Upper lobe of left lung (tissue), 6 donors: ENCODE measurements around the gene INO80C. TPM values are rescaled to one million over a fixed set of nuclear protein-coding genes. Genes with fewer than 3 reads are reported as not detected.

Experiments
- ATAC-seq, 2 donors: fragments of 200-7000 bp; cut with Tn5 transposase; one replicate each; pipeline ENCODE4 v1.9.1; 2022; ENCODE audit warnings: mild to moderate bottlenecking in 2 of 2, moderate library complexity in 2 of 2; ENCODE audit not compliant: low FRiP score in 2 of 2
- DNase-seq, 2 donors: peaks; one replicate each; pipeline ENCODE4 v3.0.0-alpha.2; 2019 to 2020
- H3K27ac ChIP-seq, 4 donors: fragments of 200-600 bp; sonication (generic); one replicate each; pipeline ENCODE4 v1.5.1; 2016 to 2019
- H3K27me3 ChIP-seq, 4 donors: fragments of 200-600 bp; sonication (generic); one replicate each; pipeline ENCODE4 v1.5.1; 2017 to 2019
- H3K36me3 ChIP-seq, 4 donors: fragments of 200-600 bp; sonication (generic); one replicate each; pipeline ENCODE4 v1.5.1; 2016 to 2019
- H3K4me1 ChIP-seq, 4 donors: fragments of 200-600 bp; sonication (generic); one replicate each; pipeline ENCODE4 v1.5.1; 2018 to 2019
- H3K4me3 ChIP-seq, 4 donors: fragments of 200-600 bp; sonication (generic); one replicate each; pipeline ENCODE4 v1.5.1; 2017 to 2019; ENCODE audit warnings: mild to moderate bottlenecking in 2 of 4, moderate library complexity in 1 of 4
- H3K9me3 ChIP-seq, 4 donors: fragments of 200-600 bp; sonication (generic); one replicate each; pipeline ENCODE4 v1.5.1; 2018 to 2019
- EP300 ChIP-seq, 4 donors: sonication (generic); formaldehyde crosslinking; IDR thresholded peaks; one replicate each; pipeline ENCODE4 v1.5.1; 2017; ENCODE audit warnings: antibody characterized with exemption in 4 of 4, control low read depth in 2 of 4
- POLR2A ChIP-seq, 4 donors: fragments of 450-650 bp; IDR thresholded peaks; one replicate each; pipeline ENCODE4 v1.5.1; 2016 to 2017; ENCODE audit warnings: antibody characterized with exemption in 4 of 4, mild to moderate bottlenecking in 2 of 4
- POLR2AphosphoS5 ChIP-seq, 2 donors: sonication (generic); formaldehyde crosslinking; IDR thresholded peaks; one replicate each; pipeline ENCODE4 v1.5.1; 2017; ENCODE audit warnings: antibody characterized with exemption in 2 of 2
- WGBS, 2 donors: methylation state at CpG; one replicate each; pipeline ENCODE4 v1.1.5; 2017 to 2018; 5-methylcytosine and 5-hydroxymethylcytosine counted together
- total RNA-seq, 6 donors: library from RNA; depleted of rRNA in 4 of 6; stranded (reverse); fragments of >200 nt in 4 of 6; gene quantifications; one replicate each; pipeline versions ENCODE4 v1.1.0 to v1.2.1, GENCODE V29; 2016 to 2021
- TF ChIP-seq, protein P1 (sequence below), 6 experiments: fragments of 450-650 bp in 4 of 6; fragments of 200-600 bp in 2 of 6; sonication (generic) in 2 of 6; IDR thresholded peaks; one replicate each; pipeline ENCODE4 v1.5.1; 2016 to 2019; ENCODE audit warnings: antibody characterized with exemption in 6 of 6
- donor health status: DM: no; HTN: no; CAD: no; lungs with moderate emphysema.
- donor health status: DM: no; HTN: yes; CAD: no; lungs with severe emphysema.

INO80C gene
- total RNA-seq, 6 donors from 2014 or later, result 8.7 to 87.0 (median 19.6) TPM

DNA sequence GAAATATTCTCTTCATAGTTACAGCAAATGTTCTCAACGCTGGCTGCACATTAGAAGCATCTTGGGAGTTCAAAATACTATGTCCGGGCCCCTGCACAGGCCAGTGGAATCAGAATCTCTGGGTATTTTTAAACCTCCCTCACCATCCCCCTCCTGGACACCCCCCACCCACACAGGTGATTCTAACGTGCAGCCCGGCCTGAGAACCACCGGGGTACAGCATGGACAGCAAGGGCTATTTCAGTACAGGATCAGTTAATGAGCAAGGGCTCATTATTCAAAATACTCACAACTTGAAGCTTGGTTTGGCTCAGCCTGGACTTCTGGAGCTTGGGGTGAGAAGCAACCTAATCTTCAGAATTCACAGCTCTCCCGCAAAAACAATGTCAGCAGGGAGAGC is 31.4 kb downstream of the INO80C start:
- Histone ChIP-seq H3K9me3 (no peaks in the 10 kb centered on the region), H3K4me1 (peaks cover 8 to 37% (median 14%) of the 10 kb centered on the region in 4 donors), H3K27ac (peak overlapping the region in 2 of 4 donors; percentile 40 to 53), H3K27me3 (no peaks in the 10 kb centered on the region), H3K36me3 (peaks cover 0 to 4% (median 2%) of the 10 kb centered on the region in 4 donors), H3K4me3 (no peak overlapping the region)
- WGBS, 2 donors, result 84% methylated on average over 5 to 6 of the region's 6 CpGs
- TF ChIP-seq POLR2AphosphoS5 (IDR thresholded peaks at IDR 0.05), result no peak
- TF ChIP-seq EP300 (IDR thresholded peaks at IDR 0.05), result no peak
- TF ChIP-seq POLR2A (IDR thresholded peaks at IDR 0.05), result no peak
- TF ChIP-seq, protein P1, sequence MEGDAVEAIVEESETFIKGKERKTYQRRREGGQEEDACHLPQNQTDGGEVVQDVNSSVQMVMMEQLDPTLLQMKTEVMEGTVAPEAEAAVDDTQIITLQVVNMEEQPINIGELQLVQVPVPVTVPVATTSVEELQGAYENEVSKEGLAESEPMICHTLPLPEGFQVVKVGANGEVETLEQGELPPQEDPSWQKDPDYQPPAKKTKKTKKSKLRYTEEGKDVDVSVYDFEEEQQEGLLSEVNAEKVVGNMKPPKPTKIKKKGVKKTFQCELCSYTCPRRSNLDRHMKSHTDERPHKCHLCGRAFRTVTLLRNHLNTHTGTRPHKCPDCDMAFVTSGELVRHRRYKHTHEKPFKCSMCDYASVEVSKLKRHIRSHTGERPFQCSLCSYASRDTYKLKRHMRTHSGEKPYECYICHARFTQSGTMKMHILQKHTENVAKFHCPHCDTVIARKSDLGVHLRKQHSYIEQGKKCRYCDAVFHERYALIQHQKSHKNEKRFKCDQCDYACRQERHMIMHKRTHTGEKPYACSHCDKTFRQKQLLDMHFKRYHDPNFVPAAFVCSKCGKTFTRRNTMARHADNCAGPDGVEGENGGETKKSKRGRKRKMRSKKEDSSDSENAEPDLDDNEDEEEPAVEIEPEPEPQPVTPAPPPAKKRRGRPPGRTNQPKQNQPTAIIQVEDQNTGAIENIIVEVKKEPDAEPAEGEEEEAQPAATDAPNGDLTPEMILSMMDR (IDR thresholded peaks at IDR 0.05), result no peak
- DNase-seq, result no peak
- no peak for ATAC-seq

DNA sequence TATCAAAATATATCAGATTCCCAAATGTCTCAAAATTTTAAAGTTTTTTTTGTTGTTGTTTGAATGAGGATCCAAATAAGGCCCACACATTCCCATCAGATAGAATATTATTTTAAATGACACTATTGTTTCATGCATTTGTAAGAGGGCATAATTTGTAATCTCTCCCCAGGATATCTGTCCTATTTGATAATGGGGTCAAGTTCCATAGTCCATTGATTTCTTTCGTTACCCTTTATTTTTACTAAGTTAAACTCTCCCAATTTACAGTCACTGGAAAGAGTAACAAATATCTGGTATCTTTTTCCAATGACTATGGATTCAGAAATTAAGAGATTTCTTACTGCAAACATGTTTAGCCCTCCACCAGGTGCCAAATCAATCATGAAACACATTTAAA is 32.4 kb downstream of the INO80C start:
- WGBS, 2 donors, result 93 to 97% methylated on average over 1 of the region's 1 CpG
- TF ChIP-seq POLR2A (IDR thresholded peaks at IDR 0.05), result no peak
- Histone ChIP-seq H3K27me3 (no peaks in the 10 kb centered on the region), H3K36me3 (peaks cover 0 to 4% (median 2%) of the 10 kb centered on the region in 4 donors), H3K4me1 (peaks cover 8 to 35% (median 16%) of the 10 kb centered on the region in 4 donors), H3K27ac (no peak overlapping the region), H3K4me3 (no peak overlapping the region), H3K9me3 (no peaks in the 10 kb centered on the region)
- DNase-seq (no peak), ATAC-seq (no peak)

DNA sequence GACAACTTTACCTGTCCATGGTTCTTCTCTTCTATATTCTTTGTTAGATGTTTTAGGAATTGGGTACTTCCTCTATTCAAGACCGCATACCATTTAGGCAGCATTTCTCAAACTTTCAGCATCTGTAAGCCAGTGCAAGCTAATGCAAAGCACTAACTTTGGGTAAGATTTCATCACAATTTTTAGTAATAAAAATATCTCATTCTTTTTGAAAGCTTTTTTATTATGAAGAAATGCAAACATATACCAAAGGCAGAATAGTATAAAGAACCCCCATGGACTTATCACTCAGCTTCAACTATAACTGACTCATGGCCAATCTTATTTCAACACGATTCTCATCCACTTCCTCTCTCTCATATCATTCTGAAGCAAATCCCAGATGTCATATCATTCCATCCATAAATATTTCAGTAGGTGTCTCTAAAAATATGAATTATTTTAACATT is 32.9 kb downstream of the INO80C start:
- TF ChIP-seq POLR2AphosphoS5 (IDR thresholded peaks at IDR 0.05) (no peak), EP300 (IDR thresholded peaks at IDR 0.05) (no peak), POLR2A (IDR thresholded peaks at IDR 0.05) (no peak)
- TF ChIP-seq, protein P1 (IDR thresholded peaks at IDR 0.05), result no peak

DNA sequence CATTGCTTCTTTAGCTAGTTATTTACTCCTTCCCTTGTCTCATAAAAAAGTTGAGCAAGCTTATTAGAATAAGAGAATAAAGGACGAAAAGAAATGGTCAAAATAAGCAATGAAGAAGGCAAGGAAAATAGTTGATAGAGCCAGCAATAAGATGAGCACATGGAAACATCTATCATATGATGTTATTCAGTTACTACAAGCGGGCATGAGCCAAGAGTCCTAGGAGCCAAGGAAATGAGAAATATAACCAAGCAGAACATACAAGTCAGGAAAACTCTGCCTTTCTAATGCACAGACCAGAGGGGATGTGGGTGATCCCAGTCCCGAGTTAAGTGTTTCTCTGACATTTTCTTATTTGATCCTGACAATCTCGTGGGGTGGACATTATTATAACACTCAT is 33.9 kb downstream of the INO80C start:
- DNase-seq, result no peak
- Histone ChIP-seq H3K27me3 (no peaks in the 10 kb centered on the region), H3K27ac (peak overlapping the region in 2 of 4 donors; percentile 41 to 59), H3K9me3 (no peaks in the 10 kb centered on the region), H3K4me3 (no peak overlapping the region), H3K36me3 (peaks cover 0 to 3% (median under 1%) of the 10 kb centered on the region in 4 donors), H3K4me1 (peaks cover 12 to 47% (median 20%) of the 10 kb centered on the region in 4 donors)
- ATAC-seq, result peak in 1 of 2 donors; percentile 54
- TF ChIP-seq POLR2AphosphoS5 (IDR thresholded peaks at IDR 0.05), result no peak
- TF ChIP-seq, protein P1 (IDR thresholded peaks at IDR 0.05), result no peak
- TF ChIP-seq POLR2A (IDR thresholded peaks at IDR 0.05), result no peak
- no peak for TF ChIP-seq EP300 (IDR thresholded peaks at IDR 0.05)
- WGBS, 2 donors, result 81% methylated on average over 4 of the region's 4 CpGs

More for the DNA sequence above, 32.9 kb downstream of the INO80C start:
- Histone ChIP-seq H3K36me3 (peaks cover 0 to 4% (median 2%) of the 10 kb centered on the region in 4 donors), H3K27ac (no peak overlapping the region), H3K27me3 (no peaks in the 10 kb centered on the region), H3K9me3 (no peaks in the 10 kb centered on the region), H3K4me3 (no peak overlapping the region), H3K4me1 (peaks cover 8 to 36% (median 16%) of the 10 kb centered on the region in 4 donors)
- ATAC-seq (no peak), DNase-seq (no peak)
- WGBS, 2 donors, result 55 to 66% methylated on average over 2 of the region's 2 CpGs

DNA sequence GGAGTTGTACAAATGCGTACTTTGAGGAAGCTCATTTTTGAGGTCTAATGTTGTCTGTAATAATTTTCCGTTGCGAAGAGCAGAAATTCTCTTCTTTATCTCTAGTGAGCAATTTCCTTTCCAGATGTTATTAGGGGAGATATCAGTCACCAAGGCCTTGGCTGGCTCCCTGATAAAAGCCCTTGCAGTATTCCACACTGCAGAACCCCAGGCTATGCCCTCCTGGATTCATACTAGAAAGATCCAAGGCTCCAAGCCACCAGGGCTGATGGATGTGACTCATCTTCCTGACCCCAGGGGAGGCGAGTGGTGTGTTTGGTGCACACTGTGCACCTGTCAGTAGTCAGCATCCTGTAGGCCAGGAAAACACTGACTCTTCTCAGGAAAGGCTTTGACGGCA is 34.7 kb downstream of the INO80C start:
- H3K27ac ChIP-seq, result peak overlapping the region in 2 of 4 donors; percentile 41 to 59
- ATAC-seq (peak in 1 of 2 donors; percentile 7), DNase-seq (no peak)
- no peak overlapping the region for H3K4me3 ChIP-seq
- H3K27me3 ChIP-seq, result no peaks in the 10 kb centered on the region
- no peaks in the 10 kb centered on the region for H3K9me3 ChIP-seq
- H3K4me1 ChIP-seq, result peaks cover 20 to 54% (median 28%) of the 10 kb centered on the region in 4 donors
- TF ChIP-seq POLR2AphosphoS5 (IDR thresholded peaks at IDR 0.05) (peak; percentile 32 to 54), EP300 (IDR thresholded peaks at IDR 0.05) (no peak)
- 50 to 65% methylated on average over 5 of the region's 5 CpGs for WGBS, 2 donors
- peaks cover 0 to 3% (median 0%) of the 10 kb centered on the region in 4 donors for H3K36me3 ChIP-seq

DNA sequence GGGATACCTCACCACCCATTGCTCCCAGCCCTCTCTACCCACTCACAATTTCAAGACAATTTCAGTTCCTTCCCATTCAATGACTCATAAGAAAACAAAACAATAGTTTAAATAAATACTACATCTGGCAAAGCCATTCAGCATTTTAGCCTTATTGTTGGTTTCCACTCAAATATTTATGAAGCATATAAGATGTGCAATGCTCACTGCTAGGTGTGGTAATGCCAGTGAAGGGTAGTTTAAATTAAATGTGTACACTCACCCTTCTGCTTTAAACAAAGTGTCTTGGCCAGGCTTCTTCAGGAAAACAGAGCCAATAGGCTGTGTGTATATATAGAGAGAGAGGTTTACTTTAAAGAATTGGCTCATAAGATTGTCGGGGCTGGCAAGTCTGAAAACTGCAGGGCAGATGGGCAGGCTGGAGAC is 37.0 kb downstream of the INO80C start:
- DNase-seq (no peak), ATAC-seq (no peak)
- H3K36me3 ChIP-seq, result no peaks in the 10 kb centered on the region
- WGBS, 2 donors, result 39 to 70% methylated on average over 1 of the region's 1 CpG
- H3K27ac ChIP-seq, result peak overlapping the region in 2 of 4 donors; percentile 51 to 64
- no peak overlapping the region for H3K4me3 ChIP-seq
- no peaks in the 10 kb centered on the region for H3K27me3 ChIP-seq
- no peaks in the 10 kb centered on the region for H3K9me3 ChIP-seq
- peaks cover 8 to 38% (median 17%) of the 10 kb centered on the region in 4 donors for H3K4me1 ChIP-seq
- no peak for TF ChIP-seq EP300 (IDR thresholded peaks at IDR 0.05)
- no peak for TF ChIP-seq POLR2A (IDR thresholded peaks at IDR 0.05)
- no peak for TF ChIP-seq POLR2AphosphoS5 (IDR thresholded peaks at IDR 0.05)
- TF ChIP-seq, protein P1 (IDR thresholded peaks at IDR 0.05), result no peak
